ENCODE measurements around the gene RANBP9. TPM values are rescaled to one million over a fixed set of nuclear protein-coding genes. Genes with fewer than 3 reads are reported as not detected.

Gene RANBP9
- total RNA-seq, 2 experiments from 2014 or later = 61.2 to 62.9 TPM

GRCh38 chr6:13674533-13675190 lies 37.0 kb downstream of the RANBP9 start:
- intact Hi-C loops (cut with micrococcal nuclease) = no loop called here
- Mint-ChIP-seq H3K9me3 (peaks cover 13% of the 10 kb centered on the region), H3K27me3 (ENCODE audit: low read depth) (no peaks in the 10 kb centered on the region), H3K4me1 (ENCODE audit: low read depth) (peaks cover 64% of the 10 kb centered on the region), H3K27ac (peak overlapping the region; percentile 5), H3K4me3 (no peak overlapping the region), H3K36me3 (ENCODE audit: low read depth) (peaks cover 25% of the 10 kb centered on the region)
- CTCF ChIA-PET = interaction anchor here (0.5 to 0.6 kb wide), 2 partner anchors 21 to 45 kb away, joined by 3 read pairs; no protein-coding TSS in a partner anchor
- DNase-seq = no peak

GRCh38 chr6:13673825-13674444 lies 37.7 kb downstream of the RANBP9 start:
- CTCF ChIA-PET = interaction anchor here (0.7 kb wide), 1 partner anchor 208 kb away, joined by 4 read pairs; no protein-coding TSS in a partner anchor
- no peaks in the 10 kb centered on the region for H3K27me3 Mint-ChIP-seq (ENCODE audit: low read depth)
- no peak for DNase-seq
- H3K4me3 Mint-ChIP-seq = no peak overlapping the region
- intact Hi-C loops (cut with micrococcal nuclease) = no loop called here
- peaks cover 25% of the 10 kb centered on the region for H3K36me3 Mint-ChIP-seq (ENCODE audit: low read depth)
- peaks cover 13% of the 10 kb centered on the region for H3K9me3 Mint-ChIP-seq
- peaks cover 70% of the 10 kb centered on the region for H3K4me1 Mint-ChIP-seq (ENCODE audit: low read depth)
- H3K27ac Mint-ChIP-seq = peak overlapping the region; percentile 19

GRCh38 chr6:13673368-13673767 lies 38.3 kb downstream of the RANBP9 start:
- CTCF ChIA-PET = interaction anchor here (0.7 kb wide), 1 partner anchor 208 kb away, joined by 4 read pairs; no protein-coding TSS in a partner anchor

GRCh38 chr6:13672904-13673303 lies 38.7 kb downstream of the RANBP9 start:
- peaks cover 76% of the 10 kb centered on the region for H3K4me1 Mint-ChIP-seq (ENCODE audit: low read depth)
- H3K27ac Mint-ChIP-seq = peak overlapping the region; percentile 20
- peaks cover 20% of the 10 kb centered on the region for H3K36me3 Mint-ChIP-seq (ENCODE audit: low read depth)
- H3K9me3 Mint-ChIP-seq = peaks cover 9% of the 10 kb centered on the region
- H3K4me3 Mint-ChIP-seq = no peak overlapping the region
- CTCF ChIA-PET = interaction anchor here (0.7 kb wide), 1 partner anchor 104 kb away, joined by 3 read pairs; no protein-coding TSS in a partner anchor
- no peak for DNase-seq
- intact Hi-C loops (cut with micrococcal nuclease) = no loop called here
- H3K27me3 Mint-ChIP-seq (ENCODE audit: low read depth) = no peaks in the 10 kb centered on the region

More at GRCh38 chr6:13673368-13673767, 38.3 kb downstream of the RANBP9 start:
- peaks cover 72% of the 10 kb centered on the region for H3K4me1 Mint-ChIP-seq (ENCODE audit: low read depth)
- H3K27me3 Mint-ChIP-seq (ENCODE audit: low read depth) = no peaks in the 10 kb centered on the region
- intact Hi-C loops (cut with micrococcal nuclease) = no loop called here
- no peak overlapping the region for H3K4me3 Mint-ChIP-seq
- no peak overlapping the region for H3K27ac Mint-ChIP-seq
- no peak for DNase-seq
- H3K9me3 Mint-ChIP-seq = peaks cover 10% of the 10 kb centered on the region
- peaks cover 22% of the 10 kb centered on the region for H3K36me3 Mint-ChIP-seq (ENCODE audit: low read depth)

GRCh38 chr6:13671548-13672127 lies 40.0 kb downstream of the RANBP9 start:
- no peak overlapping the region for H3K27ac Mint-ChIP-seq
- no peaks in the 10 kb centered on the region for H3K27me3 Mint-ChIP-seq (ENCODE audit: low read depth)
- peaks cover 4% of the 10 kb centered on the region for H3K9me3 Mint-ChIP-seq
- DNase-seq = no peak
- CTCF ChIA-PET = interaction anchor here (1.0 to 2.2 kb wide), 2 partner anchors 9 to 97 kb away, joined by 3 to 10 read pairs; partner anchors contain the start of gene SIRT5
- peaks cover 13% of the 10 kb centered on the region for H3K36me3 Mint-ChIP-seq (ENCODE audit: low read depth)
- intact Hi-C loops (cut with micrococcal nuclease) = no loop called here
- H3K4me3 Mint-ChIP-seq = no peak overlapping the region
- H3K4me1 Mint-ChIP-seq (ENCODE audit: low read depth) = peaks cover 80% of the 10 kb centered on the region

- Mint-ChIP-seq H3K27ac (peak overlapping the region; percentile 51), H3K4me3 (no peak overlapping the region), H3K27me3 (ENCODE audit: low read depth) (no peaks in the 10 kb centered on the region), H3K9me3 (peaks cover 2% of the 10 kb centered on the region), H3K36me3 (ENCODE audit: low read depth) (peaks cover 13% of the 10 kb centered on the region), H3K4me1 (ENCODE audit: low read depth) (peaks cover 87% of the 10 kb centered on the region)
- CTCF ChIA-PET = interaction anchor here (0.8 to 1.0 kb wide), 2 partner anchors 17 to 53 kb away, joined by 4 read pairs; no protein-coding TSS in a partner anchor
- DNase-seq = no peak
- intact Hi-C loops (cut with micrococcal nuclease) = loop anchor here (5.0 kb wide), 2 partner anchors 38 to 42 kb away; no protein-coding TSS in a partner anchor
These were observed 42.2 kb downstream of the RANBP9 start for GRCh38 chr6:13669476-13669875.

- Mint-ChIP-seq H3K9me3 (peaks cover 2% of the 10 kb centered on the region), H3K4me1 (ENCODE audit: low read depth) (peaks cover 90% of the 10 kb centered on the region), H3K36me3 (ENCODE audit: low read depth) (peaks cover 11% of the 10 kb centered on the region), H3K4me3 (peak overlapping the region; percentile 5), H3K27me3 (ENCODE audit: low read depth) (no peaks in the 10 kb centered on the region), H3K27ac (peak overlapping the region; percentile 86)
- no peak for DNase-seq
- intact Hi-C loops (cut with micrococcal nuclease) = loop anchor here (1.0 to 5.0 kb wide), 4 partner anchors 20 to 41 kb away; no protein-coding TSS in a partner anchor
- CTCF ChIA-PET = no interaction called here
These were observed 43.2 kb downstream of the RANBP9 start for GRCh38 chr6:13668291-13668928.

GRCh38 chr6:13667655-13668054 lies 44.0 kb downstream of the RANBP9 start:
- no peak overlapping the region for H3K4me3 Mint-ChIP-seq
- DNase-seq = no peak
- intact Hi-C loops (cut with micrococcal nuclease) = loop anchor here (1.0 to 5.0 kb wide), 5 partner anchors 13 to 40 kb away; no protein-coding TSS in a partner anchor
- H3K9me3 Mint-ChIP-seq = peaks cover 2% of the 10 kb centered on the region
- peak overlapping the region; percentile 39 for H3K27ac Mint-ChIP-seq
- CTCF ChIA-PET = no interaction called here
- H3K4me1 Mint-ChIP-seq (ENCODE audit: low read depth) = peaks cover 90% of the 10 kb centered on the region
- no peaks in the 10 kb centered on the region for H3K27me3 Mint-ChIP-seq (ENCODE audit: low read depth)
- H3K36me3 Mint-ChIP-seq (ENCODE audit: low read depth) = peaks cover 10% of the 10 kb centered on the region

GRCh38 chr6:13666194-13667105 lies 45.2 kb downstream of the RANBP9 start:
- intact Hi-C loops (cut with micrococcal nuclease) = loop anchor here (2.0 to 5.0 kb wide), 3 partner anchors 14 to 41 kb away; no protein-coding TSS in a partner anchor

GRCh38 chr6:13664703-13665352 lies 46.8 kb downstream of the RANBP9 start:
- DNase-seq = no peak
- peaks cover 7% of the 10 kb centered on the region for H3K36me3 Mint-ChIP-seq (ENCODE audit: low read depth)
- intact Hi-C loops (cut with micrococcal nuclease) = loop anchor here (5.0 kb wide), 2 partner anchors 38 to 42 kb away; no protein-coding TSS in a partner anchor
- peaks cover 92% of the 10 kb centered on the region for H3K4me1 Mint-ChIP-seq (ENCODE audit: low read depth)
- H3K27me3 Mint-ChIP-seq (ENCODE audit: low read depth) = no peaks in the 10 kb centered on the region
- CTCF ChIA-PET = interaction anchor here (0.8 to 1.2 kb wide), 2 partner anchors 40 to 98 kb away, joined by 3 read pairs; no protein-coding TSS in a partner anchor
- no peak overlapping the region for H3K27ac Mint-ChIP-seq
- H3K9me3 Mint-ChIP-seq = no peaks in the 10 kb centered on the region
- H3K4me3 Mint-ChIP-seq = no peak overlapping the region

More at GRCh38 chr6:13666194-13667105, 45.2 kb downstream of the RANBP9 start:
- DNase-seq = peak; percentile 42
- Mint-ChIP-seq H3K27ac (peak overlapping the region; percentile 70), H3K4me1 (ENCODE audit: low read depth) (peaks cover 90% of the 10 kb centered on the region), H3K9me3 (peaks cover 2% of the 10 kb centered on the region), H3K4me3 (no peak overlapping the region), H3K27me3 (ENCODE audit: low read depth) (no peaks in the 10 kb centered on the region), H3K36me3 (ENCODE audit: low read depth) (peaks cover 10% of the 10 kb centered on the region)
- CTCF ChIA-PET = interaction anchor here (0.6 kb wide), 1 partner anchor 147 kb away, joined by 3 read pairs; no protein-coding TSS in a partner anchor

Data from activated naive CD4-positive, alpha-beta T cell treated with anti-CD3 and anti-CD28 coated beads for 36 hours (primary cell).